Measurements from ENCODE around the gene MAEA. TPM values are rescaled to one million over a fixed set of nuclear protein-coding genes. Genes with fewer than 3 reads are reported as not detected.

Gene MAEA
- total and polyA plus RNA-seq, 2 experiments from 2014 or later = 49.8 to 99.0 TPM

DNA sequence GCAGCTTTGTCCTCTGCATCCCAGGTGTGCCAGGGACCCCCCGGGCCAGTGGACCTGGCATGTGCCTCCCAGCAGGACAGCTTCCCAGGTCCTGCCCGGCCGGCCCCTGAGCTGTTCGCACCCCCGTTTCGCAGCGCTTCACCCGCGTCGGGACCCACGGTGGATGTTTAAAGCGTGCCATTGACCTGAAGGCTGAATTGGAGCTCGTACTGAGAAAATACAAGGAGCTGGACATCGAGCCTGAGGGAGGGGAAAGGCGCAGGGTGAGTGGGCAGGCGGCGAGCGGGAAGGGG, 65.2 kb downstream of the MAEA start (continued):
- TF ChIP-seq NANOG (IDR thresholded peaks at IDR 0.05; ENCODE audit: borderline replicate concordance) (no peak), JUNB (IDR thresholded peaks at IDR 0.05; ENCODE audit: unreplicated experiment) (no peak), EZH2 (IDR thresholded peaks at IDR 0.05; ENCODE audit: low read depth, unreplicated experiment) (no peak)
- TF ChIP-seq, protein P1, sequence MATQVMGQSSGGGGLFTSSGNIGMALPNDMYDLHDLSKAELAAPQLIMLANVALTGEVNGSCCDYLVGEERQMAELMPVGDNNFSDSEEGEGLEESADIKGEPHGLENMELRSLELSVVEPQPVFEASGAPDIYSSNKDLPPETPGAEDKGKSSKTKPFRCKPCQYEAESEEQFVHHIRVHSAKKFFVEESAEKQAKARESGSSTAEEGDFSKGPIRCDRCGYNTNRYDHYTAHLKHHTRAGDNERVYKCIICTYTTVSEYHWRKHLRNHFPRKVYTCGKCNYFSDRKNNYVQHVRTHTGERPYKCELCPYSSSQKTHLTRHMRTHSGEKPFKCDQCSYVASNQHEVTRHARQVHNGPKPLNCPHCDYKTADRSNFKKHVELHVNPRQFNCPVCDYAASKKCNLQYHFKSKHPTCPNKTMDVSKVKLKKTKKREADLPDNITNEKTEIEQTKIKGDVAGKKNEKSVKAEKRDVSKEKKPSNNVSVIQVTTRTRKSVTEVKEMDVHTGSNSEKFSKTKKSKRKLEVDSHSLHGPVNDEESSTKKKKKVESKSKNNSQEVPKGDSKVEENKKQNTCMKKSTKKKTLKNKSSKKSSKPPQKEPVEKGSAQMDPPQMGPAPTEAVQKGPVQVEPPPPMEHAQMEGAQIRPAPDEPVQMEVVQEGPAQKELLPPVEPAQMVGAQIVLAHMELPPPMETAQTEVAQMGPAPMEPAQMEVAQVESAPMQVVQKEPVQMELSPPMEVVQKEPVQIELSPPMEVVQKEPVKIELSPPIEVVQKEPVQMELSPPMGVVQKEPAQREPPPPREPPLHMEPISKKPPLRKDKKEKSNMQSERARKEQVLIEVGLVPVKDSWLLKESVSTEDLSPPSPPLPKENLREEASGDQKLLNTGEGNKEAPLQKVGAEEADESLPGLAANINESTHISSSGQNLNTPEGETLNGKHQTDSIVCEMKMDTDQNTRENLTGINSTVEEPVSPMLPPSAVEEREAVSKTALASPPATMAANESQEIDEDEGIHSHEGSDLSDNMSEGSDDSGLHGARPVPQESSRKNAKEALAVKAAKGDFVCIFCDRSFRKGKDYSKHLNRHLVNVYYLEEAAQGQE (IDR thresholded peaks at IDR 0.05; ENCODE audit: unreplicated experiment) = no peak

DNA sequence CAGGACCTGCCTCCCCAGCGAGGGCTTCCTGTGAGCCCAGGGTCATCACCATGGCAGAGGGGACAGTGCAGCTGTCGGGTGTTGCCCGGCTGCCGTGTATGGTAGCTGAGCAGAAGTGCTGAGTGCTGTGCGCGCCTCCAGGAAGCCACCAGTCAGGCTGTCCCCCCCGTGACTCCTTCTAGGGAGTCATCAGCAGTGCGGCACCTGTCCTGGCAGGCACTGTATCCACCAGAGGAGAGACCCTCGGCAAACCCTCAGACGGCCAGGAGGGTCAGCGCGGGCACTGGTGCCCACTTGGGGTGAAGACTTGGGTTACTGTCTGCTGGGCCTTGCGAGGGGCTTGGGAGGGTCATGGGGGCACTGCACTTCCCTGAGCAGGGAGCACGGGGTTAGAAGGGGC, 65.7 kb downstream of the MAEA start:
- peaks cover 3% of the 10 kb centered on the region; the same call in 2 of the 3 replicates for H3K4me1 Mint-ChIP-seq
- H3F3A ChIP-seq (replicated peaks; ENCODE audit: low read depth) = no peaks in the 10 kb centered on the region
- no peaks in the 10 kb centered on the region for H3K36me3 ChIP-seq (ENCODE audit: insufficient read depth)
- no peak overlapping the region for H3K4me3 Mint-ChIP-seq
- H3K9me2 ChIP-seq (ENCODE audit: insufficient read depth) = no peaks in the 10 kb centered on the region
- H3K36me3 Mint-ChIP-seq (ENCODE audit: low read depth) = peaks cover 23% of the 10 kb centered on the region
- DNase-seq (ENCODE audit: low spot score) (no peak), ATAC-seq (no peak)
- H3K27me3 Mint-ChIP-seq (ENCODE audit: insufficient read depth, low read depth, poor library complexity) = peaks cover 5% of the 10 kb centered on the region
- H3K4me3 ChIP-seq = no peak overlapping the region
- H3K27ac Mint-ChIP-seq = no peak overlapping the region
- 0 out of 2 replicates have a peak, but pooled peaks cover 3% of the 10 kb centered on the region for H4K20me1 ChIP-seq (replicated peaks; ENCODE audit: insufficient read depth)
- no peak overlapping the region for H3K27ac ChIP-seq (ENCODE audit: low read depth)
- H3K9me3 Mint-ChIP-seq = no peaks in the 10 kb centered on the region
- no peaks in the 10 kb centered on the region for H3K4me1 ChIP-seq (ENCODE audit: insufficient read depth)
- H2AFZ ChIP-seq = no peak overlapping the region
- no peak overlapping the region for H3K4me2 ChIP-seq
- H3K79me2 ChIP-seq (replicated peaks; ENCODE audit: insufficient read depth) = no peaks in the 10 kb centered on the region
- H3K27me3 ChIP-seq (ENCODE audit: insufficient read depth) = no peaks in the 10 kb centered on the region
- TF ChIP-seq POLR2AphosphoS5 (IDR thresholded peaks at IDR 0.05; ENCODE audit: low read depth) = no peak
- TF ChIP-seq, protein P1 (IDR thresholded peaks at IDR 0.05; ENCODE audit: unreplicated experiment) = no peak
- no peak for TF ChIP-seq STAT1 (IDR thresholded peaks at IDR 0.05; ENCODE audit: unreplicated experiment)
- TF ChIP-seq, protein P2, sequence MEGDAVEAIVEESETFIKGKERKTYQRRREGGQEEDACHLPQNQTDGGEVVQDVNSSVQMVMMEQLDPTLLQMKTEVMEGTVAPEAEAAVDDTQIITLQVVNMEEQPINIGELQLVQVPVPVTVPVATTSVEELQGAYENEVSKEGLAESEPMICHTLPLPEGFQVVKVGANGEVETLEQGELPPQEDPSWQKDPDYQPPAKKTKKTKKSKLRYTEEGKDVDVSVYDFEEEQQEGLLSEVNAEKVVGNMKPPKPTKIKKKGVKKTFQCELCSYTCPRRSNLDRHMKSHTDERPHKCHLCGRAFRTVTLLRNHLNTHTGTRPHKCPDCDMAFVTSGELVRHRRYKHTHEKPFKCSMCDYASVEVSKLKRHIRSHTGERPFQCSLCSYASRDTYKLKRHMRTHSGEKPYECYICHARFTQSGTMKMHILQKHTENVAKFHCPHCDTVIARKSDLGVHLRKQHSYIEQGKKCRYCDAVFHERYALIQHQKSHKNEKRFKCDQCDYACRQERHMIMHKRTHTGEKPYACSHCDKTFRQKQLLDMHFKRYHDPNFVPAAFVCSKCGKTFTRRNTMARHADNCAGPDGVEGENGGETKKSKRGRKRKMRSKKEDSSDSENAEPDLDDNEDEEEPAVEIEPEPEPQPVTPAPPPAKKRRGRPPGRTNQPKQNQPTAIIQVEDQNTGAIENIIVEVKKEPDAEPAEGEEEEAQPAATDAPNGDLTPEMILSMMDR (conservative IDR thresholded peaks at IDR 0.05; ENCODE audit: low read depth in 2 of 2) = no peak
- no peak for TF ChIP-seq CREB1 (CRISPR knock-in tag; IDR thresholded peaks at IDR 0.05; ENCODE audit: low read depth)
- TF ChIP-seq ZNF331 (CRISPR knock-in tag; IDR thresholded peaks at IDR 0.05; ENCODE audit: low read depth) = no peak
- TF ChIP-seq EZH2phosphoT487 (IDR thresholded peaks at IDR 0.05; ENCODE audit: unreplicated experiment) = no peak
- TF ChIP-seq, protein P3, sequence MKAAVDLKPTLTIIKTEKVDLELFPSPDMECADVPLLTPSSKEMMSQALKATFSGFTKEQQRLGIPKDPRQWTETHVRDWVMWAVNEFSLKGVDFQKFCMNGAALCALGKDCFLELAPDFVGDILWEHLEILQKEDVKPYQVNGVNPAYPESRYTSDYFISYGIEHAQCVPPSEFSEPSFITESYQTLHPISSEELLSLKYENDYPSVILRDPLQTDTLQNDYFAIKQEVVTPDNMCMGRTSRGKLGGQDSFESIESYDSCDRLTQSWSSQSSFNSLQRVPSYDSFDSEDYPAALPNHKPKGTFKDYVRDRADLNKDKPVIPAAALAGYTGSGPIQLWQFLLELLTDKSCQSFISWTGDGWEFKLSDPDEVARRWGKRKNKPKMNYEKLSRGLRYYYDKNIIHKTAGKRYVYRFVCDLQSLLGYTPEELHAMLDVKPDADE (IDR thresholded peaks at IDR 0.05) = no peak
- no peak for TF ChIP-seq EZH2 (IDR thresholded peaks at IDR 0.05; ENCODE audit: low read depth, unreplicated experiment)
- no peak for TF ChIP-seq JUNB (IDR thresholded peaks at IDR 0.05; ENCODE audit: unreplicated experiment)
- no peak for TF ChIP-seq NANOG (IDR thresholded peaks at IDR 0.05; ENCODE audit: borderline replicate concordance)
